ENCODE results near the gene SRSF4. TPM values are rescaled to one million over a fixed set of nuclear protein-coding genes. Genes with fewer than 3 reads are reported as not detected.
A peak's percentile ranks its signal among the peaks of the same experiment; 100 is the strongest.

SRSF4 gene
- total and polyA plus RNA-seq, 2 of the 8 experiments (the other 6 are each of a cell fraction or from before 2014, with no cell fraction given): 34.9 to 86.5 TPM

DNA sequence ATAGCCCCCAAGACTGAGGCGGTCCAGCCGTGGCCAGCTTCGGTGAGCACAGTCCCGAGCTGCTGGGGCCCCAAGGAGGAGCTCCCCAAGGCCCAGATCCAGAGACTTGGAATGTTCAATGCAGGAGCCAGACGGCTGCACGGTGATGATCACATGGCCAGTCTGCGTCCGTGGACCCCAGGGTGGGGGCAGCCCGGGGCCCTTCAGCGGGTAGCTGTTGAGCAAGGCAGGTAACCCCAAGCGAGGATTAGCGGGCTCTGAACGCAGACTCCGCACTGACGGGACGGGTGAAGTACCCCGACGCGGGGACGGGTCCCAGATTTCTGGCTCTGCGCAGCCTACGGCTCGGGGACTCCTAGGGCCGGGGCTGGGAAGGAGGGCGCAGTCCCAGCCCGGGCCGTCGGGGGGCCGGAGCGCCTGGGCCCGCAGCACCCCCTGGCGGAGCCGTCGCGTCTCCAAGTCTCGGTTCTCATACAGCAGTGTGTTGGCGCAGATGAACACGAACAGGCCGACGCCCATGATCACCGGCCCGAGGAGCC is 60.7 kb downstream of the SRSF4 start (continued):
- TF ChIP-seq RAD21 (IDR thresholded peaks at IDR 0.05 in 1 of 2, conservative IDR thresholded peaks at IDR 0.05 in 1 of 2; ENCODE audit: low read depth in 2 of 2, low read length in 2 of 2) (peak; percentile 64 to 67), RXRA (IDR thresholded peaks at IDR 0.05; ENCODE audit: insufficient read depth, low read depth, low read length) (no peak), JUN (IDR thresholded peaks at IDR 0.05; ENCODE audit: low read depth, low read length) (no peak)

All from H1 (cell line).